Jurkat, Clone E6-1 (cell line): ENCODE measurements around the gene RAB11FIP4.

Experiments used
- DNase-seq: peaks from one replicate; pipeline ENCODE4 v3.0.0-alpha.2; 2011; ENCODE audit warnings: low read depth, low spot score
- H3K4me3 ChIP-seq: 2 replicates; pipeline ENCODE4 v1.5.1; 2011; ENCODE audit warnings: mild to moderate bottlenecking, low read length, control low read depth, moderate library complexity

The RAB11FIP4 gene

DNA sequence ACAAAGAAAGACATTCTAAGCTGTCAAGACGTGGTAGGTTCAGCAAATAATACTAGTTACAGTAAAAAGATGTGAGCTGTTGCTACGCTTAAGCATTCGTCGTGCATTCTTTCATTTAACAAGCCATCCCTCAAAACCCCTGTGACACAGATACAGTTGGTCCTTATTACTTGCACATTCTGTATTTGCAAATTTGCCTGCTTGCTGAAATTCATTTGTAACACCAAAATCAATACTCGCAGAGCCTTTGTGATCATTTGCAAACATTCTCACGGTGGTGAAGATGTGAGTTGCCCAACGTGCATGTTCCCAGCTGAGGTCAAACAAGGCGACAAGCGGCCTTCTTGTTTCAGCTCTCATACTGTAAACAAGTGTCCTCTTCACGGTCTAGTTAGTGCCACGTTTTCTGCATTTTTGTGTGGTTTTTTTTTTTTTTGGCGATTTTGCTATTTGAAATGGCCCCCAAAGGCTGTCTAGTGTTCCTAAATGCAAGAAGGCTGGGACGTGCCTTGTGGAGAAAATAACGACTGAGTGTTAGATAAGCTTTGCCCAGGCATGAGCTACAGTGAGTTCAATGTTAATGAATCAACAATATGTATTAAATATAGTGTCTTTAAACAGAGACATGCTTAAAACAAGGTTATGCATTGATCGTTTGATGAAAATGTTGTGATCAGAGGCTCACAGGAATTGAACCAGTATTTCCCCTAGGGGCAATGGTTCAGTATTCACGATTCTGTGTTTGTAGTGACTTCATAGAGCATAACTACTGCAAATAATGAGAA, 84.1 kb downstream of the RAB11FIP4 start:
- DNase-seq: no peak

DNA sequence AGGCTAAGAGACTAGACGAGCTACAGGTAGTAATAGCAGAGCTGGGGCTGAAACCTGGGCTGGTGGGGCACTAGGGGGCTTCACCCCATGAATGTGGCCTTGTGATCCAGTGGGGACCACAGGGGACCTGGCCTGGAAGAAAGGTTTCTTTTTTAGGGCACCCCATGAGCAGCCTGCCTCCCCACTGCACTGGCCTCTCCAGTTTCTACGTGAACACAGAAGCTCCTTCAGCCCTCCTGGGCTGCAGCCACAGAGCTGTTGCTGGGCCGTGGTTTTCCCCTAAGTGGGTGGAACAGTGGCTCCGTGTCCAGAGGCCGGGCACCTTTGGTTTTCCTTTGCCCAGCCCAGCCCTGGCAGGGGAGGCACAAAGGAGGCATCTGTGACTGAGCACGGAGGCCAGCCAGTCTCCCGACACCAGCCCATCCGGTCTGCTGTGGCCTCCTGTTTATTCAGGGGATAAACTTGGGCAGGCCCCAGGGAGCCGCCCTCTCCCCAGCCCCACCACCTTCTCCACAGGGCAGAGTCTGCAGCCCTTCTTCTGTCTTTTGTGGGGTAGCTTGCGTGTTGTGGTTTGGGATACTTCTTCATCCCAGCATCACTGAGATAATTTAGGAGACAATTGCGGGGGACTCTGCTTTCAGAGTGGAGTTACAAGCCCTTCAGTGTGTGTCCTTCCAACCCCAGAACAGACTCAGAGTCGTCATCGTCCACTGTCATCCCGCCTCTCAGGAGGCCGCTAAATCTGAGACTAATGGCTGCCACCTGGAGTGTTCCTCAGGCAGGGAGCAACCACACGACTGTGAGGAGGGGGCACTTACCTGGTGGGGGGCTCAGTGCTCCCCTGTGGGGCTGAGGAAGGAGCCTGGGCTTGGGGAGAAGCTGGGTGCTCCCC, 85.3 kb downstream of the RAB11FIP4 start:
- H3K4me3 ChIP-seq: no peak overlapping the region

More for the DNA sequence above, 84.1 kb downstream of the RAB11FIP4 start:
- no peak overlapping the region for H3K4me3 ChIP-seq

DNA sequence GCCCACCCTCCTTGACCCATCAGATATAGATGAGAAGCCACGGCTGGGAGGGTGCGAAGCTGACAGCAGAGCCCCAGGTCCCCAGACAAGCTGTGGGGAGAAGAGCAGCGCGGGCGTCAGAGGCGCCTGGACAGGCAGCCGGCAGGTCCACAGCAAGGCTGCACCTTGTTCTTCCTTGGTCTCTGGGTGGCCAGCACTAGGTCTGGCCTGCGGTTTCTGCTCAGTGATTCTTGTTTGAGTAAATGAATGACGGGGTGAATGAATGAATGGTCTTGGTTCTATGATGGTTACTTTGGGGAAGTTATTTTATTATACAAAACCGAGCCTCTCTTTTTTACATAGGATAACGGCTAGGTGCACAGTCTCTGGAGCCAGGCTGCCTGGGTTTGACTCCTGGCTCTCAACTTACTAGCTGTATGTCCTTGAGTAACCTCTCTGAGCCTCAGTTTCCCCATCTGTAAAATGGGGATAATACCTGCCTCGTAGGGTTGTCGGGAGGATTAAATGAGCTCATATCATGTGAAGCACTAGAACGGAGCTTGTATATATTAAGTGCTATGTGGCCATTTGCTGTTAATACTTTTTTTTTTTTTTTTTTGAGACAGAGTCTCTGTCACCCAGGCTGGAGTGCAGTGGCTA, 86.1 kb downstream of the RAB11FIP4 start:
- no peak overlapping the region for H3K4me3 ChIP-seq
- no peak for DNase-seq

More for the DNA sequence above, 85.3 kb downstream of the RAB11FIP4 start:
- no peak for DNase-seq

DNA sequence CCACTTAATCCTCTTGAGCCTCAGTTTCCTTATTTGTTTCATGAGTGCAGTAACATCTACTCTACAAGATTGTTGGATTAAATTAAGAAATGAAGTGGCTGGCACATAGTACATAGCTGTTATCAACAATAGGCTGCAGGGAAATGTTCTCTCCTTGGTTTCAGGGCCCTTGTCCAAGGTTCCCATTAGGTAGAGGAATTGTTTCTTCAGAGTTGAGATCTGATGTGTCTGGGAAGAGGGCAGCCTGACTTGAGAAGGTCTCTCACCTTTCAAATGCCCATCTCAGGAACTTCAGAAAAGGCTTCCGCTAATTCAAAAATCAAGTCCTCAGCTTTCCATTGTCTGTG, 87.6 kb downstream of the RAB11FIP4 start:
- no peak for DNase-seq

DNA sequence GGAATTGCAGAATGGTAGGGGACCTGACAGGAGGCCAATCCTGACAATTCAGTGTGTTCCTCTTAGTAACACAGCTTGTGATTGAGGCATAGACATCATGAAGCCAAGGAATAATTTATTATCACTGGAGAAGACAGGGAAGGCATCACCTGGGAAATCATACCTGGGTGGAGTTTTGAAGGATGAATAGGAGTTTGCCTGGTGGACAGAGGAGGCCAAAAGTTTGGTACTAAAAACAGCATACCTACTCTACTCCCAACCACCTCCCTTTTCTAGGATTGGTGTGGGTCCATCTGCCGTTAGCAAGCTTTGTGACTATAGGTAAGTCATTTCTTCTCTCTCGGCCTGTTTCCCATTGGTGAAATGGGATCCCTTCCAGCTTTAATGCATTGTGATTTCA, 88.0 kb downstream of the RAB11FIP4 start:
- DNase-seq: no peak
- H3K4me3 ChIP-seq: no peak overlapping the region

More for the DNA sequence above, 87.6 kb downstream of the RAB11FIP4 start:
- H3K4me3 ChIP-seq: no peak overlapping the region

DNA sequence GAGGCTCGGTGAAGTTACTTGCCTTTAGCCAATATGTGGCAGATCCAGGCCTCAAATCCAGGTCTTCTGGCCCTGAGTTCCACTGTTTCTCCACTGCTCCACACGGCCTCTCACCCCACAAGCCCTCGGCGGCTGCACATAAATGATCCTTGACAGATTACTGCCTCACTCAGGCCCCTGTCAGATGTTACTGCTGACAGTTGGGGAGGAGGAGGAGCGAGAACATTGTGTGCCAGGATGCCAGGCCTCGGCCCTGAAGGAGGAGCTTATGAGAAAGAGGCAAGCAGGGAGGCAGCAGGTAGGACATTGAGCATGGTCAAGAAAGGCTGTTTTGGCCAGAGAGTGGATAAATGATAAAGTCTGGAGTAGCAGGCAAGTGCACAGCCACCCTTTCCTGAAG, 88.6 kb downstream of the RAB11FIP4 start:
- H3K4me3 ChIP-seq: no peak overlapping the region
- DNase-seq: no peak

DNA sequence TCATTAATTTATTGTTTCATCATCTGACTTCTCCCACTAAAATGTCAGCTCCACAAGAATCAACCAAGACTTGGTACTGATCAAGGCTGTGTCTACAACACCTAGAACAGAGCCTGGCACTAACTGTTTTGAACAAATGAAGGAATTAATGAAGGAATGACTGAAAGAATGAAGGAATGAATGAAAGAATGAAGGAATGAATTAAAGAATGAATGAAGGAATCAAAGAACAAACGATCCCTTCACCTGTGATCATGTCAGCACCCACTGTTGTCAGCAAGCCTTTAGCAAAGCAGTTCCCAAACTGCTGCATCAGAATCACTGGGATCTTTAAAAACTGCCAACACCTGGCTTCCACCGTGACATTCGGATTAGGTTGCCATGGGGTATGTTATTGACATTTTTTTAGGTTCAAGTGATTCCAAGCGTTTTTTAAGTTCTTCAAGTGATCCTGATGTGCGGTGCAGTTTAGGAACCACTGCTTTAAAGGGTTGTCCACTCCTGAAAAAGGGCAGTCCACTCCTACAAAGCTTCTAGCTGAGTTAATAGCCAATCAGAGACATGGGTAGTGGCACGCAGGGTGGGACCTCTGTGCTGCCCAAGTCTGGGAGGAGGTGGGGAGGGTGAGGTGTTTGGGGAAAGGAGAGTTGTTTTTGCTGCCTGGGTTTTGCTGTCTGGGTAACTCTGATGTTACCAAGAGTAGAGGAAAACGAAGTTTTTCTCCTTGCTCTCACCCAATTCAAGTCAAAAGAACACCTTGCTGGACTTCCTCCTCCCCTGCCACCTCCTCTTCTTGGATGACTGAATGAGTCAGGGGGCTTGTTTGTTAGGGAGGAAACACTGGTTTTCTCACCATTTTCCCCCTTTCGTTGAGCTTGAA, 89.7 kb downstream of the RAB11FIP4 start:
- DNase-seq: no peak

DNA sequence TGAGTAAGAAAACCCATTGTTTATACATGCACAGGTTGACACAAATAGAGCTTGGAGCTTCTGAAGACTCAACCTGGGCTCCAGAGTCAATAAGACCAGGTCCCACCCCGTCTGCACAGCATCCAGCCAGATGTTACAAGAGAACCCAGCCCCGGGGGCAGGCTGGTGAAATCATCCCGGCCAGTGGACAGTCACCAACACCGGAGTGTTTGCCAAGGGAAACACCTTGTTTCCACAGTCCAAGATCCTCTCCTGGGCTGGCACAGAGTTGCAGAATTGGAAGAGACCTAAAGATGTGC, 90.3 kb downstream of the RAB11FIP4 start:
- no peak for DNase-seq
- H3K4me3 ChIP-seq: no peak overlapping the region

More for the DNA sequence above, 89.7 kb downstream of the RAB11FIP4 start:
- no peak overlapping the region for H3K4me3 ChIP-seq

DNA sequence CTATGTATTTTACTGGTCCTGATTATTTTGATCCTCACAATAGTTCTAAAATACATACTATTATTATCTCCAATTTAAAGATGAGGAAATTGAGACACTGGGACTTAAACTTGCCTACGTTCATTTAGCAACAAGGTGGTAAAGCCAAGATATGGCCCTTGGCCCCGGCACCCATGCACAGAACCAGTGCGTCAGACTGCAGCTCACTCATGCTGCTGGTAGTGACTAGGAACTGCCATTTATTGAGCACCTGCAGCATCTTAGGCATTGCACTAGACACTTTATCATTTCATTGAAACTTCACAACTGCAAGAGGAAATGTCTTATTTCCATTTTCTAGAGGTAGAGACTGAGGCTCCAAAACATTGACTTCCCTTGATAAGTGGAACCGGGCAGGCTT, 93.3 kb downstream of the RAB11FIP4 start:
- no peak for DNase-seq
- H3K4me3 ChIP-seq: no peak overlapping the region

DNA sequence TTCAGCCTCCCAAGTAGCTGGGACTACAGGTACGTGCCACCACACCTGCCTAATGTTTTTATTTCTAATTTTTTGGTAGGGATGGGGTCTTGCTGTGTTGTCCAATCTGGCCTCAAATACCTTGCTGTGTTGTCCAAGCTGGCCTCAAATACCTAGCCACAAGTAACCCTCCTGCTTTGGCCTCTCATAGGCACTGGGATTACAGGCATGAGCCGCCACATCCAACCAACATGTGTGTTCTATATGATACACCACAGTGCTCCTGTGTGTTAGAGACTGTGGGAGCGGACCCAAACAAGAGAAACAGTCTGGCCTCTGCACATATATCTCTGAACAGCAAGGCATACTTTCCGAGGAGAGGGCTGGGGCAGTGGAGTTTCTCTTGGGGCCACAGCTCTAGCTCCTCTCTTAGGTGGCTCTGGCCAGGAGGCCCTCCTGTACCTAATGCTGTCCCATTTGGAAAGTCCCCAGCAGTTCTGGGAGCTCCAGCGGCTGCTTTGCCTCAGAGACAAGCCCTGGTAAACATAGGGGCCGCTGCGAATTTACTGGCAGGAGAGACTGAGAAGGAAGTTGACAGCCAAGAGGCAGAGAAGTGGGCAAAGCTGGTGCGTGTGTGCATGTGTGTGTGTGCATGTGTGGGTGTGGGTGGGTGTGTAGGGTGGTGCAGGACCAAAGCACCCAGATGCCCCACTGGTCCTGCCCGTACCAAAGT, 95.0 kb downstream of the RAB11FIP4 start:
- no peak for DNase-seq
- H3K4me3 ChIP-seq: no peak overlapping the region

DNA sequence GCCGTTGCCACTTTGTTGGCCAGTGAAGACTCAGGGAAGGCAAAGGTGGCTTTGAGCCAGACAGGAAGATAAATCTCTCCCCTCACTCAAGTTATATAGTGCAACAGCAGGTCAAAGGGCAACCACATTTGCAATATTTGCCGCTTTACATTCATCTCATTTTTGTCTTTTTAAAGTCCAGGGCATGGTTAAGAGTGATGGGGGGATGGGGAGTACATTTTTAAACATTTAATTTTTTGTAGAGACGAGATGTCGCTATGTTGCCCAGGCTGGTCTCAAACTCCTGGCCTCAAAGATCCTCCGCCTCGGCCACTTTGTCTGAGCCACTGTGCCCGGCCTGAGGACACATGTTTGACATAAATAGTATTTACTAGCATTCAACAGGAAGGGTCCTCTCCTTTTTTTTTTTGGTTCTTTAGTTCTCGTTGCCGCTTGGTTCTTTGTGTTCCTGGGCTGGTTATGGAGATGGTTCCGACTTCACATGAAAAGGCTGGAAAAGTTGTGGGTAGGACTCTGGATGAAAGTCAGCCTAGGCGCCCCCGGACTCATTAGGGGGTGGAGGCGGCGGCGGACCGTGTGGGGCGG, 95.7 kb downstream of the RAB11FIP4 start:
- peak overlapping the region; percentile 52 for H3K4me3 ChIP-seq
- no peak for DNase-seq

DNA sequence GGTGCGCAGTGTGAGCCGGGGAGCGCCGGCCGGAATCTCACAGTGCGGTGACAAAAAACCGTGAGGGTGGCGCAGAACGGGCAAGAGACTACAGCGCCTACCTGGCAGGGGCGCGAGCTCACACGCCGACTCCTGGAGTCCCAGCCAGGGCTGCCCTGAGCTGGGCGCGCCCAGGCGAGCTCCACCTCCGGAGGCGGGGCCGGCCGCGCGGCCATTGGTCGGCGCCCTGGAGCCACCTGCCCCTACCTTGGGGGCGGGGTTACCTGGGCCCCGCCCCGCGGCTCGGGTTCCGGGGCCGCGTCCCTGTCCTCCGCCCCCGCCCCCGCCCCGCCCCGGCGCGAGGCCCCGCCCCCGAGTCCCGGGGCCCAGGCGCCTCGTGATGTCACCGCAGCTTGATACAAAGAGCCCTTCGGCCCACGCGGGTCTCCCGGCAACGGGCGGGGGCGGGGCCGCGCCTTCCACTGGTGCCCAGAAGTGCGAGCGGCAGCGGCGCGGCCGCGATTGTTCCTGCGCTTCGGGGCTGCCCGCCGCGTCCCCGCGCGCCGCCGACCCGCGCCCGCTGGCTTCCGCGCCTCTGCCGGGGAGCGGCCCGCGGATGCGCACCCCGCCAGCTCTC, 96.3 kb downstream of the RAB11FIP4 start:
- peak overlapping the region; percentile 55 for H3K4me3 ChIP-seq
- DNase-seq: peak; percentile 67

DNA sequence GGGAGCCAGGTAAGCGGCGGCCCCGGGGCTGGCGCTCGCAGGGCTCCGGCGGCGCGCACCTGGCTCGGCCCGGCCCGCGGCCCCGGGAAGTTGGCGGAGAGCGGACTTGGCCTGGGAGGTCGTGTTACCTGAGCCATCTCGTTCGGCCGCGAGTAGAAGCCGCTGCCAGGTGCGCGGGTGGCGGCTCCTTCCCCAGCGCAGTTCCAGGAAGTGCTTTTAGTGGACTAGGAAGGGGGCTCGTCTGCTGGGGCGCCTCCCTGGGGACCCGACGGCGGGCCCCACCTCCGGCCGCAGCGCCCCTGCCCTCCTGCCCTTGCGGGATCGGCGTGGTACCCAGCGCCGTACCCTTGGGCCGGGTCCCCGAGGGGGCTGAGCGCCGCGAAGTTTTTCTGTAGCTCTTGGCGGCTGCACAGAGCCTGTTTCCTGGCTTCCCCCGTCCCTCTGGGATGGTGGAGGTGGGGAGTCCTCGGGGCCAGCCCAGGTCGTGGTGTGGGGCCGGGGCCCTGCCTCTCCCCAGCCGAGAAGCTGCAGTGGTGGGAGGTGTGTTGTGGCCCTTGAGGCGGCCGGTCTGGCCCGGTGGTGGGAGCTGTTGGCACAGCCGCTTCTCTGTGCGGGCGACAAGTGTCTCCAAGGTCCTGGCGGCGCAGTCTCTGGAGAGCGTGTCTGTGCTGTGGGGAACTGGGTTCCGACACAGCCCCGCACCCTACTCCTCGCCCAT, 96.9 kb downstream of the RAB11FIP4 start:
- H3K4me3 ChIP-seq: peak overlapping the region; percentile 55
- no peak for DNase-seq

DNA sequence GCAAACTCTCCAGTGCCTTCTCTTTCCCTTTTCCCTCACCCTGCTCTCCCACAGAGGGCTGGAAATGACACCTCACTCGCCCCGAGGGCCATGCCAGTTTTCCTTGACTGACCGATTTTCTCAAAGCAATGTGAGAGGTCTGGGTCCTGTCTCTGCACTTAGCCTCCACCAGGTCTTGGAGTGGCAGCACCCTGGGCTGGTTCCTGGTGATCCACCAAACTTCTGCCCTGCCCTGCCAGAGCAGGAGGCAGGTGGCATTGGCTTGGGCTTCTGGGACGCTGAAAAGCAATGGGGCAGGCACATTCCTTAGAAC, 97.5 kb downstream of the RAB11FIP4 start:
- no peak overlapping the region for H3K4me3 ChIP-seq
- no peak for DNase-seq

DNA sequence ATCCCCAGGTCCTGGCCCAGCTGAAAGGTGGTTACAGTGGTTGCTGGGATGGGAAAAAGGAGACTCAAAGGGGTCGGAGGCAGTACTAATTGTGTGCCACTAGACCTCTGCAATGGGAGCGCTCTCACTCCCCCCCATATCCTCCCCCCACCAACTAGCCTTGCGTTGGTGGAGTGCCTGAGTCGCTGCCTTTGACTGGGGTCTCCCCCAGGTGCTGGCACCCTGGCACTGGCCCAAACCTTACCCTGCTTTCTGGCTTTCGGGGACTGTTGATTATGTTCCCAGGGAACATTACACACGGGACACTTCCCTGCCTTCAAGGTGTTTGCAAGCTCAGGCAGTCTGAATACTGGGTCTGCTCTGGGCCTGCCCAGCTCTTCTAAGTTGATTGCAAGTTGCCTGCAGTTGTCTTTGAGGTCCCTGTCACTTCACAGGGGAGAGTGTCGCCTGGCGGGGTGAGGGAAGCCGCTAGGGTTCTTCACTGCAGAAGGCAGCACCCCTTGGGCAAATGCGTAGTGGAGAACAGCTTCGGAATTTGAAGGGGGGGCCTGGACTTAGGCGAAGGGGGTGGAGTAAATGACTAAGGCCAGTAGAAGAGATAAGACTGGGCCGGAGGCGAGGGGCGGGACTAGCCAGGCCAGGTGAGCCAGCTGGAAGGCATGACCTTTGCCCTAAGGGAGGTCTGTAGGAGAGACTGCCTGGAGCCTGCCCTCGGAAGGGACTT, 98.0 kb downstream of the RAB11FIP4 start:
- no peak overlapping the region for H3K4me3 ChIP-seq
- DNase-seq: no peak

DNA sequence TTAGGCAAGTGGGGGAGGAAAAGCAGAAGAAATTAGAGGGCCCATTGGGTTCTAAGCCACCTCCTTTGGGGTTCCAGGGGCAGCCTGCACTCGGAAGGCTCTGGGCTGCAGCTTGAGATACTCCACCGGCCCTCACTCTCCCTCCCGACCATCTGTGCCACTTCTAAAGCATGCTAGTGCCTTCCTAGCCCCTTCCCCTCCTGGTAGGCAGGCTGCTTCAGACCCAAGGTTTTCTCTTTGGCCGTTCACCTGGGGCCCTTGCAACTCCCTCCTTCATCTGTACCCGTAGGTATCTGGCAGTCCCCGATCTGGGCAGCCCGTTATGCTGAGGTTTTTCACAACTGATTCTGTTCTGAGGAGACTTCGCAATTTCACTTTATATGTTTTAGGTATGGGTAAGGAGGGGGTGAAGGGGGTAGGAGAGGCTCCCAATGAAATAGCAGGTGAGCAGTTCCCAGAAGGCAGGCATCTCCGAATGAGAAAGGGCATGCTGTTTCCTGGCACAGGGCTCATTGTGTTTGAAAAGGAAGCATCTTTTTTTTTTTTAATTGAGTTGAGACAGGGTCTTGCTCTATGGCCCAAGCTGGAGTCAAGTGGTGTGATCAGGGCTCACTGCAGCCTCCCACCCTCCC, 98.7 kb downstream of the RAB11FIP4 start:
- H3K4me3 ChIP-seq: no peak overlapping the region
- DNase-seq: no peak
